ENCODE results near the gene ATP8B3.

The ATP8B3 gene

DNA sequence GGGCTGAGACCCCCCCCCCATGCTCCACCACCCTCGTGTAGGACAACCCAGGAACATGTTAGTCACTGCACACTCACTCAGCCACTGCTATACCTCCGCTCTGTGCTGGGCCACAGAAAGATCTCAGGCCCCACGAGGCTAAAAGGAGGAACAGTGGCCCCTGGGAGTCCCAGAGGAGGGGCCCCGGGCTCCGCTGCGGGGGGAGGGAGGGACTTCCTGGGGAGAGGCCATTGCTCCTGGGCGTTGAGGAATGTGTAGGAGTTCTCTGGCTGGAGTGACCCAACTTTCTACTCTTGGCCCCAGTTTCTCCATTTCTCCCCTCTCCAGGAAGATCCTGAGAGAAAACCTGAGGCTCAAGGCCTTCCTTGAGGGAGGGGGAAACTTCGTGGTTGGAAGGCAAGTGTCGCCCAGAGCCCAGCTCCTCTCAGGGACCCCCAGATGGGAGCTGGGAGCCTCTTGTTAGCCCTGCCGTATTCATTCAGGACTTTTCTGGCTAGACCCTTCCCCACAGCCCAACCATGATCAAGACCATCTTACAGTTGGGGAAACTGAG, 45.2 kb downstream of the ATP8B3 start:
- Histone ChIP-seq H3K23ac (ENCODE audit: low read length) (no peak overlapping the region), H3K4ac (ENCODE audit: low read depth, low read length) (no peak overlapping the region)
- DNase-seq, result no peak

DNA sequence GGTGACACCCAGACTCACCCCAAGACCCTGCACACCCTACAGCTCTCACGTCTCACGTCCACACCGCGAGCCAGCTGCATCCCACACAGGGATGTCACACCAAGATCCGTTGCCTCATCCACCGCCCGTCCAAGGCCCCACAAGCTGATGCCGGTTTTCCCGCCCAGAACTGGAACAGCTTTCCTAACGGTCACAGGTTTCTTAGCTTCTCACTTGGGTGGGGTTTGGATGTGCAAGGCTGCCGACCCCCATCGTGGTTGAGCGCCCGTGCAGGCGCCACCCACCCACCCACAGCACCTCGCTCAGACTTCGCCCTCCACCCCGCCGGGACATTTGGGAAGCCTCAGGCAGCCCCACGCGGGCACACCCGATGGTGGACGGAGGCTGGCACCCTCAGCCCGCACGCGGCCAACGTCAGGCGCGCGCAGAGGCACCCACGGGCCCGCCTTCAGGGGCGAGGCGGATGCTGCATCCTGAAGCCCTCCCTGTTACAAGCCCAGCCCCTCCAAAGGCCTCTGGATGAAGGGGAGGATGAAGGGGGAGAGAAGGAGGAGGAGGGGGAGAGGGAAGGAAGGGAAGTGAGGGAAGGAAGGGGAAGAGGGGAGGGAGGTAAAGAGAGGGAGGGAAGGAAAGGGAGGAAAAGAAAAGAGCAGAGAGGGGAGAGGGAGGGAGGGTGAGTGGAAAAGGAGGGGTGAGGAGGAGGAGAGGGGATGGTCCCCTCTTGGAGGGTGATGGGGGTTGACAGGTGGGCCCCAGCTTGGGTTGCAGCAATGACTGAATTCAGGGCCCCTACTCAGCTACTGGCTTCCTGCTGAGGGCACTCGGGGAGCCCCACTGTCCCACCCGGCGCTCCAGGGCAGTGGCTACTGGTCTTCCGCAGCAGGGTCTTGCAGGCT, 45.9 kb downstream of the ATP8B3 start:
- no peak for DNase-seq
- no peak overlapping the region for H2BK15ac ChIP-seq (replicated peaks; ENCODE audit: low read depth)
- H3K18ac ChIP-seq (ENCODE audit: low read length), result no peak overlapping the region
- H2AK5ac ChIP-seq (ENCODE audit: low read length), result no peak overlapping the region
- no peak overlapping the region for H3K9ac ChIP-seq (ENCODE audit: low read length)
- no CpG with 5 or more reads among the region's 38 CpGs for WGBS (ENCODE audit: extremely low coverage, insufficient coverage, low lambda C conversion rate)
- H3K23ac ChIP-seq (ENCODE audit: low read length), result no peak overlapping the region
- H2BK5ac ChIP-seq (ENCODE audit: low read length), result no peak overlapping the region
- H4K8ac ChIP-seq (ENCODE audit: low read depth, low read length), result no peak overlapping the region
- no peak overlapping the region for H2BK120ac ChIP-seq (ENCODE audit: low read depth, low read length)
- H4K5ac ChIP-seq (ENCODE audit: low read length), result no peak overlapping the region
- no peaks in the 10 kb centered on the region for H3K79me1 ChIP-seq (ENCODE audit: low read length)
- no peak overlapping the region for H3K4me2 ChIP-seq (ENCODE audit: low read length)
- no peak overlapping the region for H3K4ac ChIP-seq (ENCODE audit: low read depth, low read length)
- H3K4me3 ChIP-seq (ENCODE audit: low read length), result no peak overlapping the region
- peaks cover 57% of the 10 kb centered on the region for H3K27me3 ChIP-seq (ENCODE audit: insufficient read depth, low read length, poor library complexity)
- H3K4me1 ChIP-seq (ENCODE audit: control insufficient read depth, low read depth, low read length), result no peaks in the 10 kb centered on the region
- no peaks in the 10 kb centered on the region for H3K36me3 ChIP-seq (ENCODE audit: control insufficient read depth, insufficient read depth, low read length)
- H3K56ac ChIP-seq (ENCODE audit: low read length), result no peak overlapping the region
- no peak overlapping the region for H3K27ac ChIP-seq (ENCODE audit: low read depth, low read length)
- H3K79me2 ChIP-seq (ENCODE audit: control insufficient read depth, insufficient read depth, low read length), result no peaks in the 10 kb centered on the region

More for the DNA sequence above, 45.2 kb downstream of the ATP8B3 start:
- no CpG with 5 or more reads among the region's 10 CpGs for WGBS (ENCODE audit: extremely low coverage, insufficient coverage, low lambda C conversion rate)
- Histone ChIP-seq H3K18ac (ENCODE audit: low read length) (no peak overlapping the region), H4K5ac (ENCODE audit: low read length) (no peak overlapping the region), H3K4me1 (ENCODE audit: control insufficient read depth, low read depth, low read length) (no peaks in the 10 kb centered on the region), H3K36me3 (ENCODE audit: control insufficient read depth, insufficient read depth, low read length) (no peaks in the 10 kb centered on the region), H3K9ac (ENCODE audit: low read length) (no peak overlapping the region), H2BK15ac (replicated peaks; ENCODE audit: low read depth) (no peak overlapping the region), H3K27me3 (ENCODE audit: insufficient read depth, low read length, poor library complexity) (peaks cover 51% of the 10 kb centered on the region), H3K4me2 (ENCODE audit: low read length) (no peak overlapping the region), H3K27ac (ENCODE audit: low read depth, low read length) (no peak overlapping the region), H3K79me2 (ENCODE audit: control insufficient read depth, insufficient read depth, low read length) (no peaks in the 10 kb centered on the region), H3K56ac (ENCODE audit: low read length) (no peak overlapping the region), H3K4me3 (ENCODE audit: low read length) (no peak overlapping the region), H2BK120ac (ENCODE audit: low read depth, low read length) (no peak overlapping the region), H2AK5ac (ENCODE audit: low read length) (no peak overlapping the region), H2BK5ac (ENCODE audit: low read length) (no peak overlapping the region), H4K8ac (ENCODE audit: low read depth, low read length) (no peak overlapping the region), H3K79me1 (ENCODE audit: low read length) (no peaks in the 10 kb centered on the region)

DNA sequence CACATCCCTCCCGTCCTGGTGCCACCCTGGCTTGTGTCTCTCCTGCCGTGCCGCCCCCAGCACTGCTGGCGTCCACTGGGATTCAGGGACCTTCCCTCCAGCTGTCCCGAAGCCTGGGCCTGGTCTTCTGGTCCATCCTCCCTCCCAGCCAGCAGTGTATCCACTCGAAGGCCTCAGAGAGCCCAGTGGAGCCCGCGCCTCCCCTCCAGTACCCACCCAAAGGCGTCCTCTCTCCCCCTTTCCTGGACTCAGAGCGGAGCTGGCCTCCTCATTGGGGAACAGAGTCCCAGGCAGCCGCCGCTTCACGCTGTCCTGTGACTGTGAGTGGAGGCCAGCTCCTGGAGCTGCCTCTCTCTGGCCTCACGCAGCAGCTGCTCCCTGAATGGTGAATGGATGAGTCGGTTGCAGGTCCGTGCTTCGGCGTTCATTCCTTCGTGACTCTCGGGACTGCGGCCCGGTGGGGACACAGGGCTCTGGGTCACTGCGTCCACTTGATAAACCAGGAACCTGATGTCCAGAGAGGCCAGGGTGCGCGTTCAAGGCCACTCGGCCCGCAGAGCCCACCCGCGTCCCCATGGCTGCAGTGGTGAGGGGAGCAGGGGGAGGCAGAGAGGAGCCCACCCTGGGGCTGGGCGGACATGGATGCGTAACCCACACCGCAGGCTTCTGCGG, 46.7 kb downstream of the ATP8B3 start:
- Histone ChIP-seq H4K8ac (ENCODE audit: low read depth, low read length) (no peak overlapping the region), H3K4ac (ENCODE audit: low read depth, low read length) (no peak overlapping the region), H3K4me2 (ENCODE audit: low read length) (no peak overlapping the region), H3K18ac (ENCODE audit: low read length) (no peak overlapping the region), H3K27me3 (ENCODE audit: insufficient read depth, low read length, poor library complexity) (peaks cover 63% of the 10 kb centered on the region), H3K79me2 (ENCODE audit: control insufficient read depth, insufficient read depth, low read length) (no peaks in the 10 kb centered on the region), H3K27ac (ENCODE audit: low read depth, low read length) (no peak overlapping the region), H3K36me3 (ENCODE audit: control insufficient read depth, insufficient read depth, low read length) (no peaks in the 10 kb centered on the region), H3K56ac (ENCODE audit: low read length) (no peak overlapping the region), H3K4me1 (ENCODE audit: control insufficient read depth, low read depth, low read length) (no peaks in the 10 kb centered on the region), H4K5ac (ENCODE audit: low read length) (no peak overlapping the region), H3K23ac (ENCODE audit: low read length) (peak overlapping the region; percentile 94), H3K9ac (ENCODE audit: low read length) (no peak overlapping the region), H3K4me3 (ENCODE audit: low read length) (no peak overlapping the region), H2BK120ac (ENCODE audit: low read depth, low read length) (no peak overlapping the region), H2AK5ac (ENCODE audit: low read length) (no peak overlapping the region), H2BK15ac (replicated peaks; ENCODE audit: low read depth) (no peak overlapping the region), H2BK5ac (ENCODE audit: low read length) (no peak overlapping the region), H3K79me1 (ENCODE audit: low read length) (no peaks in the 10 kb centered on the region)
- DNase-seq, result no peak
- WGBS (ENCODE audit: extremely low coverage, insufficient coverage, low lambda C conversion rate), result no CpG with 5 or more reads among the region's 33 CpGs

- Histone ChIP-seq H3K56ac (ENCODE audit: low read length) (no peak overlapping the region), H3K4ac (ENCODE audit: low read depth, low read length) (no peak overlapping the region), H3K36me3 (ENCODE audit: control insufficient read depth, insufficient read depth, low read length) (no peaks in the 10 kb centered on the region), H2BK15ac (replicated peaks; ENCODE audit: low read depth) (no peak overlapping the region), H3K27ac (ENCODE audit: low read depth, low read length) (no peak overlapping the region), H2BK120ac (ENCODE audit: low read depth, low read length) (no peak overlapping the region), H3K4me3 (ENCODE audit: low read length) (no peak overlapping the region), H3K9ac (ENCODE audit: low read length) (no peak overlapping the region), H3K23ac (ENCODE audit: low read length) (no peak overlapping the region), H4K5ac (ENCODE audit: low read length) (no peak overlapping the region), H2BK5ac (ENCODE audit: low read length) (no peak overlapping the region), H3K79me1 (ENCODE audit: low read length) (no peaks in the 10 kb centered on the region), H2AK5ac (ENCODE audit: low read length) (no peak overlapping the region), H3K27me3 (ENCODE audit: insufficient read depth, low read length, poor library complexity) (peaks cover 70% of the 10 kb centered on the region), H4K8ac (ENCODE audit: low read depth, low read length) (no peak overlapping the region), H3K4me1 (ENCODE audit: control insufficient read depth, low read depth, low read length) (no peaks in the 10 kb centered on the region), H3K18ac (ENCODE audit: low read length) (no peak overlapping the region), H3K79me2 (ENCODE audit: control insufficient read depth, insufficient read depth, low read length) (no peaks in the 10 kb centered on the region), H3K4me2 (ENCODE audit: low read length) (no peak overlapping the region)
- no CpG with 5 or more reads among the region's 15 CpGs for WGBS (ENCODE audit: extremely low coverage, insufficient coverage, low lambda C conversion rate)
- no peak for DNase-seq
These were observed 47.3 kb downstream of the ATP8B3 start for GRCh38 chr19:1764729-1765128.

GRCh38 chr19:1763648-1764639, 48.1 kb downstream of the ATP8B3 start:
- Histone ChIP-seq H3K56ac (ENCODE audit: low read length) (no peak overlapping the region), H2BK15ac (replicated peaks; ENCODE audit: low read depth) (no peak overlapping the region), H3K27ac (ENCODE audit: low read depth, low read length) (no peak overlapping the region), H2BK120ac (ENCODE audit: low read depth, low read length) (no peak overlapping the region), H3K79me1 (ENCODE audit: low read length) (no peaks in the 10 kb centered on the region), H3K4me1 (ENCODE audit: control insufficient read depth, low read depth, low read length) (no peaks in the 10 kb centered on the region), H3K79me2 (ENCODE audit: control insufficient read depth, insufficient read depth, low read length) (no peaks in the 10 kb centered on the region), H2AK5ac (ENCODE audit: low read length) (no peak overlapping the region), H3K23ac (ENCODE audit: low read length) (no peak overlapping the region), H2BK5ac (ENCODE audit: low read length) (no peak overlapping the region), H3K9ac (ENCODE audit: low read length) (no peak overlapping the region), H3K4me3 (ENCODE audit: low read length) (no peak overlapping the region), H3K27me3 (ENCODE audit: insufficient read depth, low read length, poor library complexity) (peaks cover 77% of the 10 kb centered on the region), H3K18ac (ENCODE audit: low read length) (no peak overlapping the region), H4K5ac (ENCODE audit: low read length) (no peak overlapping the region), H3K4me2 (ENCODE audit: low read length) (no peak overlapping the region), H4K8ac (ENCODE audit: low read depth, low read length) (no peak overlapping the region), H3K4ac (ENCODE audit: low read depth, low read length) (no peak overlapping the region), H3K36me3 (ENCODE audit: control insufficient read depth, insufficient read depth, low read length) (no peaks in the 10 kb centered on the region)
- no CpG with 5 or more reads among the region's 39 CpGs for WGBS (ENCODE audit: extremely low coverage, insufficient coverage, low lambda C conversion rate)
- no peak for DNase-seq
